Mucosa of descending colon (tissue), 3 donors: Measurements from ENCODE around the gene ASF1A. TPM values are rescaled to one million over a fixed set of nuclear protein-coding genes. Genes with fewer than 3 reads are reported as not detected.

Experiments
- ATAC-seq: fragments of 200-7000 bp; cut with Tn5 transposase; one replicate; pipeline ENCODE4 v1.9.1; 2020; ENCODE audit warnings: mild to moderate bottlenecking, moderate library complexity
- DNase-seq, 3 donors: peaks; one replicate each; pipeline ENCODE4 v3.0.0-alpha.2; 2020
- H3K36me3 ChIP-seq: fragments of 200-600 bp; one replicate; pipeline ENCODE4 v1.8.0; 2021; ENCODE audit warnings: low read depth, mild to moderate bottlenecking
- H3K4me1 ChIP-seq: fragments of 200-600 bp; one replicate; pipeline ENCODE4 v1.8.0; 2021; ENCODE audit warnings: low read depth, mild to moderate bottlenecking
- H3K4me3 ChIP-seq: fragments of 200-600 bp; one replicate; pipeline ENCODE4 v1.8.0; 2021; ENCODE audit warnings: mild to moderate bottlenecking
- H3K9me3 ChIP-seq: fragments of 200-600 bp; one replicate; pipeline ENCODE4 v1.8.0; 2021; ENCODE audit warnings: mild to moderate bottlenecking
- CTCF ChIP-seq: fragments of 200-600 bp; IDR thresholded peaks from one replicate; pipeline ENCODE4 v1.8.0; 2022; ENCODE audit warnings: antibody characterized with exemption, mild to moderate bottlenecking
- intact Hi-C, 2 donors: fragments of 100-400 bp; cut with DNase I in 1 of 2; cut with micrococcal nuclease in 1 of 2; formaldehyde crosslinking; loops; one replicate each; pipeline versions ENCODE4 v1.11.0 to v1.11.1; 2022; cut with DNase I, micrococcal nuclease
- total RNA-seq, 3 donors: library from RNA; stranded (reverse); fragmentation: NEBNext Ultra II Directional in 2 of 3; extraction: Animal tissue kit (Norgen Biotek cat#: 25700) in 2 of 3; gene quantifications; one replicate each; pipeline versions ENCODE4 v1.2.1 to v1.2.4, GENCODE V29; 2021 to 2023
- donor health status: DM: no; HTN: no; CAD: no; lungs with moderate emphysema.
- donor health status: DM: no; HTN: no; CAD: no.
- donor health status: DM: no; HTN: yes; CAD: no.

Gene ASF1A
- total RNA-seq, 3 donors from 2014 or later: 14.3 to 22.2 (median 17.1) TPM

- no peaks in the 10 kb centered on the region for H3K36me3 ChIP-seq
- no peak overlapping the region for H3K4me3 ChIP-seq
- no peaks in the 10 kb centered on the region for H3K4me1 ChIP-seq
- ATAC-seq (no peak), DNase-seq (no peak)
- H3K9me3 ChIP-seq: no peaks in the 10 kb centered on the region
- intact Hi-C loops: no loop called here
- no peak for TF ChIP-seq CTCF
Observed at GRCh38 chr6:118953391-118953790, 59.4 kb downstream of the ASF1A start.

Other genes starting within 250 kb of the ASF1A start
- gene CEP85L, start 242.6 kb upstream of the ASF1A start, total RNA-seq: 10 to 100 TPM in 1 of 3 donors, 1 to 10 TPM in 2; 3.7 to 13.6 (median 4.0) TPM
- gene MCM9, start 41.0 kb downstream of the ASF1A start, total RNA-seq: 10 to 100 TPM; 15.7 to 26.3 (median 20.9) TPM
- 1 to 10 TPM in 1 of 3 donors, under 1 TPM in 2; 0.60 to 3.4 (median 0.87) TPM for gene FAM184A, start 184.5 kb downstream of the ASF1A start, total RNA-seq